ENCODE data around the gene VPS36.
"Not testable (repeated sequence)": the region's sequence is repeated elsewhere in the genome, so short reads cannot be mapped to it uniquely, and the experiment has no call there.

The VPS36 gene

GRCh38 chr13:52432456-52432855, 18.0 kb downstream of the VPS36 start:
- DNase-seq: no peak

GRCh38 chr13:52428295-52428694, 22.1 kb downstream of the VPS36 start:
- no peak for DNase-seq

- no peak for DNase-seq
Measured at GRCh38 chr13:52421216-52421615, 29.2 kb downstream of the VPS36 start.

- no peak for DNase-seq
Measured at GRCh38 chr13:52419080-52419479, 31.4 kb downstream of the VPS36 start.

GRCh38 chr13:52414963-52415362, 35.5 kb downstream of the VPS36 start:
- DNase-seq: no peak

- no peak for DNase-seq
Measured at GRCh38 chr13:52414051-52414450, 36.4 kb downstream of the VPS36 start.

GRCh38 chr13:52412128-52412527, 38.3 kb downstream of the VPS36 start:
- no peak for DNase-seq

- no peak for DNase-seq
Measured at GRCh38 chr13:52411629-52412028, 38.8 kb downstream of the VPS36 start.

- DNase-seq: not testable (repeated sequence)
Measured at GRCh38 chr13:52408071-52408658, 42.3 kb downstream of the VPS36 start.

GRCh38 chr13:52407436-52407835, 43.0 kb downstream of the VPS36 start:
- DNase-seq: not testable (repeated sequence)

- DNase-seq: no peak
Measured at GRCh38 chr13:52406629-52407028, 43.8 kb downstream of the VPS36 start.

- no peak for DNase-seq
Measured at GRCh38 chr13:52405767-52406494, 44.5 kb downstream of the VPS36 start, which contains the start of gene THSD1. THSD1 (minus strand) TSS chr13:52406172; CDS start chr13:52402600, 3,572 bp downstream.

- DNase-seq: no peak
Measured at GRCh38 chr13:52405369-52405766, 45.1 kb downstream of the VPS36 start.

- no peak for DNase-seq
Measured at GRCh38 chr13:52399708-52400107, 50.7 kb downstream of the VPS36 start.

- DNase-seq: no peak
Measured at GRCh38 chr13:52399046-52399445, 51.4 kb downstream of the VPS36 start.

- DNase-seq: no peak
Measured at GRCh38 chr13:52395704-52396103, 54.7 kb downstream of the VPS36 start.

- DNase-seq: no peak
Measured at GRCh38 chr13:52394586-52394985, 55.8 kb downstream of the VPS36 start.

- DNase-seq: no peak
Measured at GRCh38 chr13:52393572-52394357, 56.7 kb downstream of the VPS36 start.

GRCh38 chr13:52387721-52388120, 62.7 kb downstream of the VPS36 start:
- DNase-seq: no peak

GRCh38 chr13:52385870-52386269, 64.6 kb downstream of the VPS36 start:
- no peak for DNase-seq

- no peak for DNase-seq
Measured at GRCh38 chr13:52383366-52383765, 67.1 kb downstream of the VPS36 start.

GRCh38 chr13:52378312-52378711, 72.1 kb downstream of the VPS36 start:
- no peak for DNase-seq

- no peak for DNase-seq
Measured at GRCh38 chr13:52377898-52378297, 72.5 kb downstream of the VPS36 start.

GRCh38 chr13:52374873-52375411, 75.5 kb downstream of the VPS36 start:
- DNase-seq: no peak

Data from cortex of kidney (tissue), 1 donor.